GM19099 (cell line): ENCODE data around the gene MGST3.

ENCODE experiments used
- POLR2A ChIP-seq: IDR thresholded peaks from 3 replicates; pipeline ENCODE4 v1.6.1; 2011; ENCODE audit warnings: low read depth; ENCODE audit not compliant: insufficient read length; ENCODE audit errors: extremely low read depth

Gene MGST3

DNA sequence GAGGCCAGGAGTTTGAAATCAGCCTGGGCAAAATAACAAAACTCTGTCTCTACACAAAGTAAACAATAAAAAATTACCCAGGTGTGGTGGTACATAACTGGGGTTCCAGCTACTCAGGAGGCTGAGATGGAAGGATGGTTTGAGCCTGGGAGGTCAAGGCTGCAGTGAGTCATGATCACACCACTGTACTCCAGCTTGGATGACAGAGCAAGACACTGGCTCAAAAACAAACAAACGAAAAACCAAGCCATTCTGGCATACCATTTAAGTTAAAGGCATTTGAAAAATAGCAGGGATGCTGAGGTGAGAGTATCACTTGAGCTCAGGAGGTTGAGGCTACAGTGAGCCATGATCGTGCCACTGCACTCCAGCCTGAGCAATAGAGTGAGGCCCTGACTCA, 72.6 kb downstream of the MGST3 start:
- TF ChIP-seq POLR2A, result no peak
